NAMALWA (cell line): ENCODE results near the gene FAM200B.

ENCODE experiments used
- DNase-seq: peaks from one replicate; pipeline ENCODE4 v3.0.0-alpha.2; 2015; ENCODE audit warnings: low spot score

FAM200B gene

GRCh38 chr4:15668566-15669435 lies 12.8 kb upstream of the FAM200B start:
- no peak for DNase-seq

- no peak for DNase-seq
These were observed 11.1 kb upstream of the FAM200B start for GRCh38 chr4:15670576-15670975.

- DNase-seq: no peak
These were observed 9.5 kb upstream of the FAM200B start for GRCh38 chr4:15672101-15672500.

GRCh38 chr4:15673337-15673736 lies 8.3 kb upstream of the FAM200B start:
- DNase-seq: no peak

- no peak for DNase-seq
These were observed 7.6 kb upstream of the FAM200B start for GRCh38 chr4:15674046-15674445.

- peak; percentile 44 for DNase-seq
These were observed 6.7 kb upstream of the FAM200B start for GRCh38 chr4:15674926-15675325.

- DNase-seq: peak; percentile 35
These were observed 6.3 kb upstream of the FAM200B start for GRCh38 chr4:15675356-15675755.

- DNase-seq: no peak
These were observed 5.6 kb upstream of the FAM200B start for GRCh38 chr4:15676039-15676438.

- DNase-seq: no peak
These were observed 4.7 kb upstream of the FAM200B start for GRCh38 chr4:15676899-15677298.

- no peak for DNase-seq
These were observed 4.1 kb upstream of the FAM200B start for GRCh38 chr4:15677507-15677988.

- DNase-seq: no peak
These were observed 608 bp upstream of the FAM200B start for GRCh38 chr4:15681067-15681371.

GRCh38 chr4:15682242-15683142 lies 865 bp downstream of the FAM200B start:
- peak; percentile 46 for DNase-seq

- no peak for DNase-seq
These were observed 1.5 kb downstream of the FAM200B start for GRCh38 chr4:15683143-15683495.

GRCh38 chr4:15684498-15684897 lies 2.9 kb downstream of the FAM200B start:
- no peak for DNase-seq

- DNase-seq: no peak
These were observed 6.4 kb downstream of the FAM200B start for GRCh38 chr4:15688051-15688450.

- DNase-seq: no peak
These were observed 7.9 kb downstream of the FAM200B start for GRCh38 chr4:15689540-15689939.

- DNase-seq: no peak
These were observed 8.6 kb downstream of the FAM200B start for GRCh38 chr4:15690020-15690809.

GRCh38 chr4:15691346-15692135 lies 9.9 kb downstream of the FAM200B start:
- no peak for DNase-seq

GRCh38 chr4:15692602-15693001 lies 11.0 kb downstream of the FAM200B start:
- DNase-seq: no peak

GRCh38 chr4:15694431-15694830 lies 12.8 kb downstream of the FAM200B start:
- DNase-seq: no peak

GRCh38 chr4:15695240-15695699 lies 13.6 kb downstream of the FAM200B start:
- DNase-seq: no peak
